SU-DHL-6 (cell line): ENCODE measurements around the gene SYNPR.

Experiments
- EZH2phosphoT487 ChIP-seq: fragments of 200-600 bp; sonication (generic), shearing (Covaris generic); conservative IDR thresholded peaks from 2 replicates; pipeline ENCODE4 v1.6.1; 2018; ENCODE audit warnings: mild to moderate bottlenecking, antibody characterized with exemption, low read length, moderate library complexity, mixed read lengths
- TF ChIP-seq, protein P1 (sequence below): fragments of 200-600 bp; sonication (generic); IDR thresholded peaks from one replicate; pipeline ENCODE4 v1.5.1; 2017; ENCODE audit warnings: antibody characterized with exemption, mild to moderate bottlenecking, low read length, moderate library complexity; ENCODE audit not compliant: insufficient read depth, poor library complexity, severe bottlenecking

DNA sequence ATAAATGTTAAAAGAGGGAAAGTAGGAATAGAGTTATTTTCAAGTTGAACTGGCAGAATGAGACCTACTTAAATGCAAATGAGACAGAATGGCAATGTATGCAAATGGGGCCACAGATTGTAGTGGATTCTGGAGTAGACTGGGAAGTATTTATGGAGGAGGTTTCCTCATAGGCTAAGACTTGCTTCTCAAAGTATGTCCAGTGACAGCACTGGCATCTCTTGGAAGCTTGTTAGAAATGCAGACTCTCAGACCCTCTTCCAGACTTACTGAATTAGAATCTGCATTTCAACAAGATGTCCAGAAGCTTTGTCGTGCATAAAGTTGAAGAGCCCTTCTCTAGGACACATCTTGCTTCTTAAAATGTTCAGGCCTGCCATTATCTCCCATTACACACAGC lies 306.6 kb downstream of the SYNPR start:
- TF ChIP-seq, protein P1, sequence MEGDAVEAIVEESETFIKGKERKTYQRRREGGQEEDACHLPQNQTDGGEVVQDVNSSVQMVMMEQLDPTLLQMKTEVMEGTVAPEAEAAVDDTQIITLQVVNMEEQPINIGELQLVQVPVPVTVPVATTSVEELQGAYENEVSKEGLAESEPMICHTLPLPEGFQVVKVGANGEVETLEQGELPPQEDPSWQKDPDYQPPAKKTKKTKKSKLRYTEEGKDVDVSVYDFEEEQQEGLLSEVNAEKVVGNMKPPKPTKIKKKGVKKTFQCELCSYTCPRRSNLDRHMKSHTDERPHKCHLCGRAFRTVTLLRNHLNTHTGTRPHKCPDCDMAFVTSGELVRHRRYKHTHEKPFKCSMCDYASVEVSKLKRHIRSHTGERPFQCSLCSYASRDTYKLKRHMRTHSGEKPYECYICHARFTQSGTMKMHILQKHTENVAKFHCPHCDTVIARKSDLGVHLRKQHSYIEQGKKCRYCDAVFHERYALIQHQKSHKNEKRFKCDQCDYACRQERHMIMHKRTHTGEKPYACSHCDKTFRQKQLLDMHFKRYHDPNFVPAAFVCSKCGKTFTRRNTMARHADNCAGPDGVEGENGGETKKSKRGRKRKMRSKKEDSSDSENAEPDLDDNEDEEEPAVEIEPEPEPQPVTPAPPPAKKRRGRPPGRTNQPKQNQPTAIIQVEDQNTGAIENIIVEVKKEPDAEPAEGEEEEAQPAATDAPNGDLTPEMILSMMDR: no peak
- TF ChIP-seq EZH2phosphoT487: no peak
